Endodermal cell (in vitro differentiated cells): ENCODE measurements around the gene ACVRL1. TPM values are rescaled to one million over a fixed set of nuclear protein-coding genes. Genes with fewer than 3 reads are reported as not detected.

ENCODE experiments used
- DNase-seq: peaks from one replicate; pipeline ENCODE4 v3.0.0-alpha.2; 2017
- H3K27ac ChIP-seq: 2 replicates; pipeline ENCODE4 v1.5.1; 2013; ENCODE audit warnings: mild to moderate bottlenecking, low read depth, low read length, moderate library complexity
- H3K27me3 ChIP-seq: 2 replicates; pipeline ENCODE4 v1.6.1; 2013; ENCODE audit warnings: mild to moderate bottlenecking, low read length, moderate library complexity; ENCODE audit not compliant: insufficient read depth, control insufficient read depth, poor library complexity, severe bottlenecking
- H3K36me3 ChIP-seq: 2 replicates; pipeline ENCODE4 v1.7.0; 2013; ENCODE audit warnings: mild to moderate bottlenecking, low read length, moderate library complexity; ENCODE audit not compliant: control insufficient read depth, insufficient read depth
- H3K4me1 ChIP-seq: one replicate; pipeline ENCODE4 v1.7.0; 2013; ENCODE audit warnings: low read length; ENCODE audit not compliant: control insufficient read depth, insufficient read depth
- H3K4me3 ChIP-seq: 2 replicates; pipeline ENCODE4 v1.5.1; 2013; ENCODE audit warnings: mild to moderate bottlenecking, low read length, moderate library complexity
- H3K9ac ChIP-seq: 2 replicates; pipeline ENCODE4 v1.6.1; 2013; ENCODE audit warnings: mild to moderate bottlenecking, low read length, moderate library complexity; ENCODE audit not compliant: poor library complexity, severe bottlenecking; ENCODE audit errors: extremely low read depth
- H3K9me3 ChIP-seq: 2 replicates; pipeline ENCODE4 v1.6.1; 2013; ENCODE audit warnings: mild to moderate bottlenecking, low read length, moderate library complexity; ENCODE audit not compliant: control insufficient read depth
- H3K27ac Mint-ChIP-seq: 2 replicates; pipeline ENCODE4 v1.8.0; 2020; ENCODE audit warnings: mixed read lengths
- H3K27me3 Mint-ChIP-seq: 2 replicates; pipeline ENCODE4 v1.8.0; 2021; ENCODE audit warnings: mild to moderate bottlenecking, mixed read lengths; ENCODE audit not compliant: insufficient read depth
- H3K36me3 Mint-ChIP-seq: 2 replicates; pipeline ENCODE4 v1.8.0; 2020; ENCODE audit warnings: low read depth, mixed read lengths
- H3K4me1 Mint-ChIP-seq: 2 replicates; pipeline ENCODE4 v1.8.0; 2020; ENCODE audit warnings: mixed read lengths
- H3K4me3 Mint-ChIP-seq: 2 replicates; pipeline ENCODE4 v1.8.0; 2020; ENCODE audit warnings: mild to moderate bottlenecking, moderate library complexity, mixed read lengths
- H3K9me3 Mint-ChIP-seq: 2 replicates; pipeline ENCODE4 v1.8.0; 2020; ENCODE audit warnings: mild to moderate bottlenecking, mixed read lengths
- WGBS, 2 experiments: methylation state at CpG; one replicate each; pipeline versions ENCODE4 v1.1.5 to v1.1.7; 2013; ENCODE audit warnings: missing lambda C conversion rate in 2 of 2, mixed read lengths in 1 of 2; ENCODE audit not compliant: insufficient coverage in 1 of 2, insufficient read length in 1 of 2; 5-methylcytosine and 5-hydroxymethylcytosine counted together
- total RNA-seq, 2 donors: library from RNA; stranded (reverse); fragmentation: NEBNext Ultra II Directional in 1 of 2; extraction: Animal tissue kit (Norgen Biotek cat#: 25700) in 1 of 2; gene quantifications; 2 replicates in 1 of 2; 3 replicates in 1 of 2; pipeline ENCODE4 v1.2.1, GENCODE V29; 2021
- TF ChIP-seq, protein P1 (sequence below): fragments of 200-600 bp; sonication (generic); conservative IDR thresholded peaks from 2 replicates; pipeline ENCODE4 v1.5.0; 2021; ENCODE audit warnings: antibody characterized with exemption, mild to moderate bottlenecking

ACVRL1 gene
- total RNA-seq, 2 donors from 2014 or later = 0.42 to 0.64 TPM

DNA sequence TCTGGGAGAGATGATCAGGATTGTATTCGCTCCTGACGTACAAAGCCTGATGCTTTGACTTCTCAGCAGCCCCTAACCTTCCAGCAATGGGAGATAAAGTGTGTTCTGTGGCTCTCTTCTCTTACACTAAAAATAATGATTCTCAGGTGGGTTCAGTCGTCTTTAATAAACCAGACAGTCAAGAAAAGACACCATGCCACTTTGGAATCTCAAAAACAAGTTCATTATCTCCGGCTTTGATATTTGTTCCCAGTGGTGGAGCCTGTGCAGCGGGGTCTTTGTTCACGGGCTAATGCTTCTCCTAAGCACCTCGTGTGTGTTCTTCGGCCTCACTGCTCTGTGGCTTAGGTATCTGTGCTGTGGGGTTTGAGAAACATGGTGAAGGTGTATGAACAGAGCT is 45.8 kb downstream of the ACVRL1 start:
- Mint-ChIP-seq H3K9me3 (no peaks in the 10 kb centered on the region), H3K4me3 (peak overlapping the region; percentile 82), H3K36me3 (peaks cover 17% of the 10 kb centered on the region), H3K27ac (peak overlapping the region; percentile 1), H3K4me1 (peaks cover 23% of the 10 kb centered on the region), H3K27me3 (peaks cover 31% of the 10 kb centered on the region)
- no peaks in the 10 kb centered on the region for H3K4me1 ChIP-seq
- DNase-seq = peak; percentile 49
- H3K9ac ChIP-seq = peak overlapping the region; percentile 52
- peaks cover 11% of the 10 kb centered on the region for H3K36me3 ChIP-seq
- H3K27me3 ChIP-seq = peaks cover 30% of the 10 kb centered on the region
- TF ChIP-seq, protein P1, sequence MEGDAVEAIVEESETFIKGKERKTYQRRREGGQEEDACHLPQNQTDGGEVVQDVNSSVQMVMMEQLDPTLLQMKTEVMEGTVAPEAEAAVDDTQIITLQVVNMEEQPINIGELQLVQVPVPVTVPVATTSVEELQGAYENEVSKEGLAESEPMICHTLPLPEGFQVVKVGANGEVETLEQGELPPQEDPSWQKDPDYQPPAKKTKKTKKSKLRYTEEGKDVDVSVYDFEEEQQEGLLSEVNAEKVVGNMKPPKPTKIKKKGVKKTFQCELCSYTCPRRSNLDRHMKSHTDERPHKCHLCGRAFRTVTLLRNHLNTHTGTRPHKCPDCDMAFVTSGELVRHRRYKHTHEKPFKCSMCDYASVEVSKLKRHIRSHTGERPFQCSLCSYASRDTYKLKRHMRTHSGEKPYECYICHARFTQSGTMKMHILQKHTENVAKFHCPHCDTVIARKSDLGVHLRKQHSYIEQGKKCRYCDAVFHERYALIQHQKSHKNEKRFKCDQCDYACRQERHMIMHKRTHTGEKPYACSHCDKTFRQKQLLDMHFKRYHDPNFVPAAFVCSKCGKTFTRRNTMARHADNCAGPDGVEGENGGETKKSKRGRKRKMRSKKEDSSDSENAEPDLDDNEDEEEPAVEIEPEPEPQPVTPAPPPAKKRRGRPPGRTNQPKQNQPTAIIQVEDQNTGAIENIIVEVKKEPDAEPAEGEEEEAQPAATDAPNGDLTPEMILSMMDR = no peak
- H3K27ac ChIP-seq = peak overlapping the region; percentile 19
- peaks cover 5% of the 10 kb centered on the region for H3K9me3 ChIP-seq
- peak overlapping the region; percentile 99 for H3K4me3 ChIP-seq
- 72 to 77% methylated on average over 8 of the region's 8 CpGs for WGBS, 2 experiments

DNA sequence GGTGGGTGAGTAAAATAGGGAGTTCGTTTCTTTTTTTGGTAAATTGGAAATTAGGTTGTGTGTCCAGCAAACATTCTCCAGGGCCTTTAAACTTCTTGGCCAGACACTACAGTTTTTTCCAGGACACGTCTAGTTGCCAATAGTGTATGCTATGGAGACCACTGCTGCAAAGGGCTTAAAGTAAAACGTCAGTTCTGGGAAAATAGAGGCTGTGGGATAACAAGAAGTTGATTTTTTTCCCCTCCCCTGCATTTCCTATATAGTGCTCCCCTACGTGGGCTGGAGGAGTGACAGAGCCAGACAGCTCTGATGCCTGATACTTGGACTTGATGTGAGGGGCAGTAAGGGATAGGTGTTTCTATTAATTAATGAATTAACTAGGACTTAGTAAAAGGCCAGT is 46.6 kb downstream of the ACVRL1 start:
- Histone ChIP-seq H3K9ac (peak overlapping the region; percentile 1), H3K9me3 (peaks cover 5% of the 10 kb centered on the region), H3K36me3 (peaks cover 11% of the 10 kb centered on the region), H3K4me3 (peak overlapping the region; percentile 99), H3K4me1 (no peaks in the 10 kb centered on the region), H3K27me3 (peaks cover 23% of the 10 kb centered on the region), H3K27ac (no peak overlapping the region)
- no peaks in the 10 kb centered on the region for H3K9me3 Mint-ChIP-seq
- H3K27ac Mint-ChIP-seq = no peak overlapping the region
- WGBS, 2 experiments = 68 to 93% methylated on average over 3 to 4 of the region's 4 CpGs
- peak overlapping the region; percentile 82 for H3K4me3 Mint-ChIP-seq
- H3K4me1 Mint-ChIP-seq = peaks cover 25% of the 10 kb centered on the region
- TF ChIP-seq, protein P1 = no peak
- peaks cover 23% of the 10 kb centered on the region for H3K27me3 Mint-ChIP-seq
- peaks cover 21% of the 10 kb centered on the region for H3K36me3 Mint-ChIP-seq
- peak; percentile 36 for DNase-seq

DNA sequence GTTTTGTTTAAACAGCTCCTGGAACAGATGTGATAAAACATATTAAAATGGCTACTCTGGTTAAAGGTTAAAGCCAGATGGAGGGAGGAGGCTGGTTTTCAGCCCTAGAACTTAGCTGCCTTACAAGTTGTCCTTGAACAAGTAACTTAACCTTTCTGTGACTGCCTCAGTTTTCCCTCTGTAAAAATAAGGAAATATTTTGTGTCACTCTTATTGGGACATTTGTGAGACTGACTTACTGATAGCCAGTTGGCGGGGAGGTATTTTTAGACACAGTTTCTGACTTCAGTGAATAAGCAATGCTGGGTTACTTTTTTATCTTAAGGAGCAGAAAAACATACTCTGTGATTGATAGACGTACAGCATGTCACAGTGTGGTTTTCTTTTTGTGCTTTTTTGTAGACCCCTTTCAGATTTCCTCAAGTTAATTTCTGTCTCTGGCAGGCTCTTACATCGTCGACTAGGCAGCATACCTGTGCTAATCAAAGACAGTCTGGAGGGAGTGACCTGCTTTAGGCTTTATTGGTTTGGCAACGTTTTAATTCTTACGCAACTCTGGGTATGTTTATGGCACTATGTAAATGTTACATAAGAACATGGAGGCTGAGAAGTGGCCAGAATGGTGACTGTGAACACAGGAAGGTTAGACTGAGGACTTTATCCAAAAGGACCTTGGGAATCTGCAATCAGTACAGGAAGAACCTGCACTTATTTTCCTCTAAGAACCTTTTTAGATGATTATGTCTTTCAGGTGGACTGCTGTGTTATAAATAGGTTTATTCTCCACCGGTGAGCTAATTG is 47.5 kb downstream of the ACVRL1 start:
- peak overlapping the region; percentile 99 for H3K4me3 ChIP-seq
- H3K27me3 ChIP-seq = peaks cover 14% of the 10 kb centered on the region
- H3K9ac ChIP-seq = peak overlapping the region; percentile 1
- no peak overlapping the region for H3K27ac ChIP-seq
- TF ChIP-seq, protein P1 = no peak
- no peaks in the 10 kb centered on the region for H3K4me1 ChIP-seq
- peaks cover 15% of the 10 kb centered on the region for H3K36me3 ChIP-seq
- H3K9me3 ChIP-seq = peaks cover 5% of the 10 kb centered on the region
- Mint-ChIP-seq H3K27me3 (peaks cover 14% of the 10 kb centered on the region), H3K4me1 (peaks cover 29% of the 10 kb centered on the region), H3K9me3 (no peaks in the 10 kb centered on the region), H3K4me3 (no peak overlapping the region), H3K36me3 (peaks cover 30% of the 10 kb centered on the region), H3K27ac (no peak overlapping the region)
- WGBS, 2 experiments = 89 to 91% methylated on average over 7 of the region's 7 CpGs
- peak; percentile 24 for DNase-seq
